H54 (cell line): ENCODE measurements around the gene MGAT4A.
"Not testable (repeated sequence)": the region's sequence is repeated elsewhere in the genome, so short reads cannot be mapped to it uniquely, and the experiment has no call there.

Experiments used
- DNase-seq: peaks from one replicate; pipeline ENCODE4 v3.0.0; 2011; ENCODE audit warnings: low spot score, mixed read lengths; ENCODE audit not compliant: insufficient read length
- FAIRE-seq: peaks from 3 replicates; lab custom pipeline; 2011; peaks lifted over from hg19 to GRCh38; lab: Jason Lieb, UNC
- POLR2A ChIP-seq: IDR thresholded peaks from 2 replicates; pipeline ENCODE4 v1.6.1; 2011; ENCODE audit warnings: low read depth, mild to moderate bottlenecking, low read length

The MGAT4A gene

DNA sequence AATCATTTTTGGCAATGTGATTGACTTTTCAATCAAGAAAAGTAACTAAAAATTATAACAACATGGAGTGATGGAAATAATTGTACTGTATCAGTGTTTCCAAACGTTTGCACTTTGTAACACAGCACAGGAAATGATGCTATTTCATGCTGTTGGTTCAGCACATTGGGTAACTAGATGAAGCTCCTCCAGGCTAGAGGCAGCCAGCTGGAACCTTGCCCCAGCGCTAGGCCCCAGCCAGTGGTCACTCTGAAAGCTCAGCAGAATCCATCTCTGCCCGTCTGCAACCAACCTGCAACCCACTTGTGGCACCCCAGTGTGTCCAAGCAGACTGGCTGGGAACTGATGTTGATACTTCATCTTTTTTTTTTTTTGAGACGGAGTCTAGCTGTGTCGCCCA lies 107.3 kb downstream of the MGAT4A start:
- TF ChIP-seq POLR2A, result no peak
- FAIRE-seq (no peak), DNase-seq (no peak)

DNA sequence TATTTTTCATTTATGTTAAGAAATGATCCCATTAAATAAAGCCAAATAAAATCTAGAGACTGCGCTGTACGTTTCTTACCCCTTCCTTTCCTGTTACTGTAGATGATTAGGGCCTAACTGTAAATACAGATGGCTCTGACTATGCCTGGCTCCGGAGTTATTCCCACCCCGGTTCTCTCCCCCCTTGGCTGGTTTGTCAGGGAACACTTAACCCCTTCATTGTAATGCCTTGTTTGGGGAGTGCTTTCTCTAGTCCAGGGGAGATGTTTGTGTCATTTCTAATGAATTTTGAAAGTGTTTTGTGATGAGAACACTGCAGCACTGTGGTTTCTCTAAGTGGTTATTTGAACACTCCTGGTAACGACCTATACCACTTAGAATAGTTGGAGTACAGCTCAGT lies 113.8 kb downstream of the MGAT4A start:
- TF ChIP-seq POLR2A, result no peak
- FAIRE-seq (no peak), DNase-seq (no peak)

DNA sequence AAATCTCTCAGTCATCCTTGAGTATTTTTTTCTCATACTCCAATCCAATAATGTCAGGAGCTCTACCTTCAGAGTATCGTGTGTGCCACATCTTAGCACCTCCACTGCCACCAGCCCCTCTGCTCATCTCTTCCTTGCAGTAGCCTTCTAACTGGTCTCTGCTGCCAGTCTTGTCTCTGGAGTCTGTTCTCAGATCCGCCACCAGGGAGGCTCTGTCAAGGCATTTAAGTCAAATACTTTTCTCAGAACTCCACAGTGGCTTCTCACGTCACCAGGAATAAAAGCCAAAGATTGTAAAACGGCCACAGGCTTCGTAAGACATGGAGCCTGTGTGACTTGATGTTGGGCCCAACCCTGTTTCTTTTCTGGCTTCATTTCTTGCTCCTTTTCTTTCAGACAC lies 115.5 kb downstream of the MGAT4A start:
- TF ChIP-seq POLR2A, result no peak
- no peak for FAIRE-seq
- no peak for DNase-seq

DNA sequence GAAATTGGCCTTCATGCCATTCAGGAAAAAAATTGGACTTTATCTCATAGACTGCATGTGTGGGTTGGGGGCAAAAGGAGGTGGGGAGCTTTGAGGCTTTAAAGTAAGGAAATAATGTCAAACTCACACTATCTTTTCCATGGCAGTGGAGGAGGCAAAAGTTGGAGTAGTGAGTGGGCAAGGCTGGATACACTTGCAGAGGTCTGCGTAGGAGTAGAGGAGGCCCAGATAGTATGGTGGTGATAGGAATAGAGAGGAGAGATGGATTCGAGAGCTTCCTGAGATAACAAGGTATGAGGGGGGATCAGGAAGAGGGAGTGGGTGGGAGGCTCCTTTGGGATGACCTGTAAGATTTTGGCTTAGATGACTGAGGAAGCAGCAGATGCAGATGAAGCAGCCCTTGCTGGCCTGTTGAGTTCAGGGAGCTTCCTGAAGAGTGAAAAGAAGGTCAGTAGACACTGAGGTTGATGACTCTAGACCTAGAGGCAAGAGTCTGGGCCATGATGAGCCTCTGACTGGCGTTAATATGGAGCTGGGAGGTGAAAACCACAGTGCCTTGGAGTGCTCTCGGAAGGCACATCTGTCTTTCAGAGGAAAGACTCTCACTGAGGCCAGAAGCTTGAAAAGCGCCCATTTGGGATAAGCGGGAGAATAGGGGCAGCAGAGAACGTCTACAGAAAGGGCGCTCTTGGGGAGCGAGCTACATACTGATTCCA lies 116.8 kb downstream of the MGAT4A start:
- FAIRE-seq, result no peak
- no peak for DNase-seq
- no peak for TF ChIP-seq POLR2A

DNA sequence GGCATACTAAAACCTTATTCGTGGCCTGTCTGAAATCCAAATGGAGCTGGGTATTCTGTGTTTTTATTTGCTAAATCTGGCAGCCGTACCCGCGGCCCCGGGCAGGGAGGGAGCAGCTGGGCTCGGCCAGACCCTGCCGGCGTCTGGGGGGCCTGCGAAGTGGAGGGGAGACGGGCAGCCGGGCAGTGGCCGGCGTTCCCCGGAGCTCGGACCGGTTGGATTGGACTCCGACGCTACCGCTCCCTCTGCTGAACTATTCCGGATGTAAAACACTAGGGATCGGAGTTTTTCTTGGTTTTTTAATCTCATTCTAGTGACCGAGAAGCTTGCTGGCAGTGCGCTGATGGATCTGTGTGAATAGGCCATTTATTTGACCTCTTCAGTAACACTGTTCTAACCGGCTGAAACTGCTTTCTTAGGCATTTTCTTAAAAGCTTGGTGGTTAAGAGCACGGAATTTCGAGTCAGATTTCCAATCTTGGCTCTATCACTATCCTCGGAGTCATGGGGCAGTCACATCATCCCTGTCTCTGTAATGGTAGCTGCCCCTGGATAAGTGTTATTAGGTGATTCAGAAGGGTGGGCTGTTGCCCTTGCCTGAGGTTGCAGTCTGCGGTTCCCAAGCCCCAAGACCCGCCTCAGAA lies 121.8 kb downstream of the MGAT4A start:
- FAIRE-seq (no peak), DNase-seq (no peak)
- TF ChIP-seq POLR2A, result no peak

DNA sequence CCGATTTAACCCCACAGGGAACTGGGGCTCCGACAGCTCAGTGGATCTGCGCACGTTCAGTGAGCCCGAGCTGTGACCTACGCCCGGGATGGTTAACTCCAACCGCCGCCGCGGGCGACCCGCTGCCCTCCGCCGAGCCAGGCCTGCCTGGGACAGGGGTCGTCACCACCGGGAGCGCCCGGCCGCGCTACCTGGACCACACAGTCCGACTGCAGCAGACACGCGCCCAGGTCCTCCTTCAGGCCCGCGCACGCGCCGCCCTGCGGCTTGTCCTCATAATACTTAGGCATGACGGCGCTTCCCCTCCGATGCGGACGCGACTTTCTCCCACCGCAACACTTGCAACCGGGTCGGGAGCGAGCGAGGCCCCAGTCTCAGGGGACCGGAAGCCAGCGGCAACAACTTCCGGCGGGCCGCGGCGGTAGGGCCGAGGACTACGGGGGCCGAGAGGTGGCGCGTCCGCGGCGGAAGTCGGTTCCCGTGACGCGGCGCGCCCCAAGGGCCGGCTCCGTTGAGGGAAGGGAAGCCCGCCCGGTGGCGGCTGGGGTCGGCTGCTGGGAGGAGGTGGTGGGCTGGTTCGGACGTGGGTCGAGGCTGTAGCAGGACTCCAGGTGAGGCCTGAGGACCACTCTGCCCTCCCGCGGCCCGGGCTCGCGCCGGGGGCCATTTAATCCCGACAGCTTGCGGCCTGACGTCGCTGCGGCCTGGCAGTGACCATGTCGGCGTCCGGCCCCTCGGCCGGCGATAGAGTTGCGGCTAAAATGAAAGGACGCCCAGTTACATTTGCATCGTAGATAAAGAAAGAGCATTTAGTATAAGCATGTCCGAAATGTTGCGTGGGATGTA lies 122.6 kb downstream of the MGAT4A start, which contains the start of the genes COA5 and UNC50:
Gene COA5, minus strand, starts transcription at position 397 of the 846 bp plus-strand sequence. Its CDS starts 107 bp downstream, at position 290.
Gene UNC50, plus strand, starts transcription at position 474 of the 846 bp plus-strand sequence. CDS start 1,171 bp downstream, outside the sequence.
- DNase-seq (peak; percentile 93), FAIRE-seq (no peak)

GRCh38 chr2:98607741-98608115 lies 123.2 kb downstream of the MGAT4A start:
- no peak for FAIRE-seq
- no peak for TF ChIP-seq POLR2A
- DNase-seq, result no peak

More for the DNA sequence above, 122.6 kb downstream of the MGAT4A start, which contains the start of the genes COA5 and UNC50:
- peak; percentile 71 for TF ChIP-seq POLR2A

DNA sequence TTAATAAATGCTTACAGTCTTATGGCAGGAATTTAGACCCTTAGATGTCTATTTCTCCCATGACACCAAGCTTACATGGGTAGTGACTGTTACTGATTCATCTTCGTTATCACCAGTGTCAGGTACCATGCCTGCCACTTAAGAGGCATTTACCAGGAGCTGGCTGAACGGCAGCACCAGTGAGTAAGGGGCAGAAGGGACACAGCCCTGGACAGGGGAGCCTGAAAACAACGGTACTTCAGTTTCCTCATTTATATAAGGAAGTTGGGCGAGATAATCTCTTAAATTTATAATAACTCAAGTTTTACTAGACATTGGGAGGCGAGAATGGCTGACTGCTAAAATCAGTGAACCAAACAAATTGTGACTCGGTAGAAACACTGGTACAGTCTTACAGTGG lies 123.8 kb downstream of the MGAT4A start:
- TF ChIP-seq POLR2A, result no peak
- no peak for FAIRE-seq

DNA sequence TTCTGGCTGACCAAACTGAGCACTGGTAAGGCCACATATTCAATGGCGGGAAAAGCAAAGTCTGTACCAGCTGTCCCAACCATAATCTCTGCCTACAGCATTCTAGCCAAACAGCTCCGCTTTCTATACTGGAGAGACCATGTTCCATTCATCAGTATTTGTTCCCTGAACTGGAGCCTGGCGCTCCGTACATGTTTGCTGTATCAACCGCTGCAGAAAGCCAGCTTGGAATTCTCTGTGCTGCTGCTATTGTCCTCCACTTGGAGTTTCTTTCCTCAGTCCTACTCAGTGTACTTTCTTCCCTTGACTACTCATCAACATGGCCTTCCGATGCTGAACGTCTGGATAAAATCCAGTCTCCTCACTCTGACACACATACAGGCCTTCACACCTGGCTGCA lies 124.5 kb downstream of the MGAT4A start:
- TF ChIP-seq POLR2A, result no peak
- DNase-seq (no peak), FAIRE-seq (no peak)

More for the DNA sequence above, 123.8 kb downstream of the MGAT4A start:
- DNase-seq, result no peak

GRCh38 chr2:98605076-98605475 lies 125.9 kb downstream of the MGAT4A start:
- FAIRE-seq (no peak), DNase-seq (no peak)
- TF ChIP-seq POLR2A, result no peak

- DNase-seq (no peak), FAIRE-seq (no peak)
Observed at GRCh38 chr2:98604547-98604946, 126.4 kb downstream of the MGAT4A start.

GRCh38 chr2:98601532-98602132 lies 129.3 kb downstream of the MGAT4A start:
- no peak for TF ChIP-seq POLR2A
- FAIRE-seq, result peak; percentile 94
- peak; percentile 31 for DNase-seq

More at GRCh38 chr2:98604547-98604946, 126.4 kb downstream of the MGAT4A start:
- no peak for TF ChIP-seq POLR2A

DNA sequence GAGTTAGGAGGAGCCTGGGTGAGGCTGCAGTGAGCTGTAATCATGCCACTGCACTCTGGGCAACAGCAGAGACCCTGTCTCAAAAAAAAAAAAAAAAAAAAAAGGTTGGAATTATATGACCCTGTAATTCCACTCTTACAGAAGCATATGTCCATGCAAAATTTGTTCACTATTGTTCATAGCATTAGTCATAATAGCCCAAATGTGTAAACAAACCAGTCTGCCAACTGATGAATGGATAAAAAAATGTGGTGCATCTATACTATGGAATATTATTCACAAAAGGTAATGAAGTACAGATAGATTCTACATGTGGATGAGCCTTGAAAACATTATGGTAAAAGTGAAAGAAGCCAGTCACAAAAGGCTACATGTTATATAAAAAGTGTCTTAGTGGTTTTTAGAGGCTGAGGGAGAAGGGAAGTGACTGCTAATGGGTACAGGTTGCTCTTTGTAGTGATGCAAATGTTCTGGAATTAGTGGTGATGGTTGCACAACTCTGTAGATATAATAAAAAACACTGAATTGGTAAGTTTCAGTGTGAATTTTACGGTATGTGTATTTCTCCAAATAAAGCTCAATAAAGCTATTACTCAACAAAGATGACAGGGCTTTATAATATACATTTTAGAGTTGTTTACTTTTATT lies 132.0 kb downstream of the MGAT4A start:
- no peak for TF ChIP-seq POLR2A
- FAIRE-seq (no peak), DNase-seq (no peak)

GRCh38 chr2:98594665-98595064 lies 136.3 kb downstream of the MGAT4A start:
- DNase-seq, FAIRE-seq: not testable (repeated sequence)
